Measurements from ENCODE around the gene CIB4.

Gene CIB4

GRCh38 chr2:26581991-26582842, 58.9 kb downstream of the CIB4 start:
- DNase-seq (ENCODE audit: low spot score): no peak

DNA sequence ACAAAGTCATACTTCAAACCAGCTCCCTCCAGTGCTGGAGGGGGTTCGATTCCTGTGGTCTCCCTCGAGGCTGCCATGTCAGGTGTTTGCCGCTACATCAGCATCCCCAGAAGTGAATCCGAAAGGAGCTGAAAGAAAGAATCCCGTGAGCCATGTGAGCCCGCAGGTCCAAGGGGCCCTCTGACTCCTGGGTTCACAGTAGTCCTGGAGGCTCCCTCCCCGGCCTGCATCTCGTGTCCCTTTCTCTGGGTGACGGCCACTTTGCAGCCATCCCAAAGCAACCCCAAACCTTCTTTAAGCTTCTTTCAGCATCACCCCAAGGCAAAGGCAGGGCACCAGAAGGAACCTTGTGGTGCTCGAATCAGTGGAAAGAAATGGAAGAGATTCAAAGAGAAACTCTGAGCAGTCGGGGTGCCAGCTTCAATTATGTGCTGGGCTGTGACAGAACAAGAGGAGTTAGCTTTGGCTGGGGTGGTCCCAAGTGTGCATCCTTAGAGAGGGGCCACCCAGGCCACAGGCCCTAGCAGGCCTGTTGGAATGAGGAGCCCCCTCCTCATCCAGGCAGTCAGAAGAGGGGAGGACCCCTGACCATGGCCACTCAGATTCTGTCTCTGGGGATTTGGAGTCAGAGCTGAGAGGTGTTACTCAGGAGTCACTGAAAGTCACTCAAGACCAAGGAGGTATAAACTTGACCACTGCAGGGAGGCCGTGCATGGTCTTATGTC, 59.7 kb downstream of the CIB4 start:
- DNase-seq (ENCODE audit: low spot score): no peak

- DNase-seq (ENCODE audit: low spot score): no peak
These were observed 60.4 kb downstream of the CIB4 start for GRCh38 chr2:26580751-26581150.

DNA sequence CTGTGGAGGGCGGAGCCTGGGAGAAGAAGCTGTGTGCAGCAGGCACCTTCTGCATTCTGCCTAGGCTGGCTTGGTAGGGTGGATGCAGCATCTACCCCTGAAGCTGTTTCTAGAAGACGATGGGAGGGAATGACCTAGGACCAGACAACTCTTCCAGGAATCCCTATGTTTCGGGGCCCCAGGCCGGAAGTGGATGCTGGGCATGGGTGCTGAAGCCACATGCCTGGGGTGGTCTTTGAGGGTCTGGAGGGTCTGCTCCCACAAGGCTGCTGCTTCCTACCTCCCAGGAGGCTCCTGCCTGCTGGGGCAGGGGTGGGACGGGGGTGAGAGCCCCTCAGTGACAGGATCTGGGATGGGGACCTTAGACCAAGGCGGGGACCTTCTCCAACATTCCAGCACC, 61.0 kb downstream of the CIB4 start:
- DNase-seq (ENCODE audit: low spot score): no peak

- no peak for DNase-seq (ENCODE audit: low spot score)
These were observed 61.5 kb downstream of the CIB4 start for GRCh38 chr2:26579723-26580040.

GRCh38 chr2:26579025-26579722, 62.0 kb downstream of the CIB4 start:
- no peak for DNase-seq (ENCODE audit: low spot score)

DNA sequence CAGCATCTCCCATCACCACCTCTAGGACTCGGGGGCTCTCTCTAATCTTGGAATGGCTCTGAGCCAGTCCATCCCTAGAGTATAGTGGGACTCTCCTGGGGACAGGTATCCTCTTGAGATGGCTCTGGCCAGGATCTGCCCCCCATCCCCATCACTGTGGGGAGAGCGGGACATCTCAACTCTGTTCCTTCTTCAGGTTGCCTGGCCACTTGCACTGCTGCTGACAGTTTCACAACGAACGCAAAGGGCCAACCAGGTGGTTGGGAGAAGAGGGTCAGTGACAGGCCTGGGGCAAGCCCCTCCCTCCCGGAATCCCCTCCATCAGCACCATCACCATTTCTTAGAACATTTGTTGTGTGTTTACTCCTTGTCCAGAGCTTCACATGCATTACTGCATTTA, 62.6 kb downstream of the CIB4 start:
- DNase-seq (ENCODE audit: low spot score): no peak

DNA sequence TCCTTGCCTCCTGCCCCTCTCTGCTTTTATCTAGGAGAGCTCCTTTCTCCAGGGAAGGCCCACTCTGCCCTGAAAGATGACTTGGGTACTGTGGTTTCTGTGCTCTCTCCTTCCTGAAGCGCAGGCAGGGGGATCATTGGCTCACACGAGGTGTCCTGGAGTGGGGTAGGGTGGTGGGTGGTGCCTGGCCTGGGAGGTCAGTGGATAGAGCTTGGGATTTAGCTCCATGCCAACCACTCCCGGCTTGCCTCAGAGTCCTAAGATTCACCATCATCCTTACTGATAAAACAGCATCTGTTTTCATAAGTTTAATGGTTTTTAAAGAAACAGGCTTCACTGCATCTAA, 63.1 kb downstream of the CIB4 start:
- no peak for DNase-seq (ENCODE audit: low spot score)

GRCh38 chr2:26577442-26578112, 63.6 kb downstream of the CIB4 start:
- peak; percentile 76 for DNase-seq (ENCODE audit: low spot score)

DNA sequence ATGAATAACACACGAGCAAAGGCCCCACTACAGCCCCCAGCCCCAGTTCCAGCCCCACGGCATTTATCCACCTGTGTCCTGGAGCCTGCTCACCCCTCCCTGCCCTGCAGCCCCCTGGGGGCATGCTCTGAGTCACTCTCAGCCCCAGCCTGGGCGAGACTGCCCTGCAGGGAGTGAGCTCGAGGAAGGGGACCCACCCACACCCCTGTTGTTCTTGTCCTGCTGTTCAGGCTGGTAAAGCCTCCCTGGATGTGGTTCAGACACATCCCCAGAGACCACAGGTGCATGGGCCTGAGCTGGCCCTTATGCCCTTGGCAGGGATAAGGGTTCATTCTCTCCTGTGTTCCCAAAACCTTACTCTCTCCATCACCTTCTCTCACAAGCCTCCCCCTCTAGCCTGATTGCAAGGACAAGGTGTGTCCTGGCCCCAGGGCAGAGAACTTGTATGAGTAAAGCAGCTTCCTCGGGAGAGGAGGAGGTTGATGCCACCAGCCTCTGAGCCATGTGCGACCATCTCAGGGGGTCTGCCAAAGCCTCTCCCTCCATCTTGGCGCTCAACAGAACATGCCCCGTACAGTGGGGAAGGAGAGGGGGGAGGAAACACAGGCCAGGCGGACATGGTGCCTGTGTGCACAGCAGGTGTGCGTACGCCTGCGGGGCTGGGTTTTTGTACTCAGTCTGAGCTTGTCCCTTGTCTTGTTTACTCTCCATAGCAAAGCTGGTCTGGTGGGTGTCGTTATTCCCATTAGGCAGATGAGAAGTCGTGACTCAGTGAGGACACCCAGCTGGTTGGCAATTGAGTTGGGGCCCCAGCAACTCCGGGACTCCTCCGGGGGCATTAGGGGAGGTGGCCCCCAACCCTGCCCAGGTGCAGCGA, 64.4 kb downstream of the CIB4 start:
- DNase-seq (ENCODE audit: low spot score): no peak

DNA sequence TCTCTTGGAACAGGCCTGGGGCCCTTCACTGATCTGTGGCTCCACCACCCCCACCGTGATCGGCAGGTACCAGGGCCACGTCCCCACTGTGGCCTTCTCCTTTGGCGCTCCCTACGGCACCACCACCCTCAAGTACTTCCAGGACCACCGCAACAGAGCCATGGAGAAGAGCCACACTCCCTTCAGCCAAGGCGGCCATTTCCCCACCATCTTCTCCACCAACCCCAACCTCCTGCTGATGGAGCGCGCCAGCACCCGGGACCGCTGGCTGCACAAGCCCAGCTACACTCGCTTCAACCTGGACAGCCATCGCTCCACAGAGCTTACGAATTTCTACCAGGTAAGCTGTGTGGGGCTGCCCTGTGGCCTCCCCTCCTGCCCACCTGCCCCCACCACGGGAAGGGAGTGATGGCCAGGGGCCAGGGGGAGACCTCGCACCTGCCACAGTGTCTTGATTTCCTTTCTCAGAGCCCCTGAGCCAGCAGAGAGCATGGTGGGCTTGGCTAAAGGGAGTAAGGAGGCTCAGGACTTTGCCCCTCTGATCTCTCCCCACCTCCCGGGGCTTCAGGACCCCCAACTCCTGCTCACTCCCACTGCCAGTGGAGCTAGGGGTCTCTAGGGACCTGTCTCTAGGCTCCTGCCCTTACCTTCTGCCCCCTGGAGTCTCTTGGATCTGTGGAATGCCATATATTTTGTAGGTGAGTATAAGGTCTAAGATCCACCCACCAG, 65.2 kb downstream of the CIB4 start:
- DNase-seq (ENCODE audit: low spot score): no peak

DNA sequence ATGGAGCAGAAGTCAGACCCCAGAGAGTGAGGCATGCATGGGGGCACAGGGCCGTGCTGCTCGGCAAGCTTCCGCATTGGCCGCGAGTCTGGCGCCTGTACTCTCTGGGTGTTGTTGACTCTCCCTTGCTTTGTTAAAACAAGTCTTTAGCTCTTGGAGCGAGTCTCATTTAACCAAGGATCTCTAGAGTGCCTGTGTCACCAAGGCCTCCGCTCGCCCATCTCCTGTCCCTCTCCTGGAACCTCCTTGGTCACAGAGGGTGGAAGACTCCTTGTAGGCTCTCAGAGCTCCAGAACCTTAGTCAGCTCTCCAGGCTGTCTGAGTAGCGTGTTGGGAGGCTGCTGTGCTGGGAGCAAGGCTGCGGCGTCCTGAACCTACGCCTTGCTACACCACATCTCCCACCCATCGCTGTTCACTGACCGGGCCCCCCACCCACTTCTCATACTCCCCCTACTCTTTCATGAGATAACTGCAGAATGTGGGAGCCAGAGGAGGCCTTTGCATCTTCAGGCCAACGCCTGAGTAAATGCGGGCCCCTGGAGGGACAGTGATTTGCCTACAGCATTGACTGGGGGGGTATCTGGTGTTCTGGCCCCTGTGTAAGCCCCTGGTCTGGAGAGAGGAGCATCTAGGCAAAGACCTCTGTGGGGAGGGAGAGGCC, 66.1 kb downstream of the CIB4 start:
- no peak for DNase-seq (ENCODE audit: low spot score)

GRCh38 chr2:26574066-26574899, 66.9 kb downstream of the CIB4 start:
- DNase-seq (ENCODE audit: low spot score): no peak

DNA sequence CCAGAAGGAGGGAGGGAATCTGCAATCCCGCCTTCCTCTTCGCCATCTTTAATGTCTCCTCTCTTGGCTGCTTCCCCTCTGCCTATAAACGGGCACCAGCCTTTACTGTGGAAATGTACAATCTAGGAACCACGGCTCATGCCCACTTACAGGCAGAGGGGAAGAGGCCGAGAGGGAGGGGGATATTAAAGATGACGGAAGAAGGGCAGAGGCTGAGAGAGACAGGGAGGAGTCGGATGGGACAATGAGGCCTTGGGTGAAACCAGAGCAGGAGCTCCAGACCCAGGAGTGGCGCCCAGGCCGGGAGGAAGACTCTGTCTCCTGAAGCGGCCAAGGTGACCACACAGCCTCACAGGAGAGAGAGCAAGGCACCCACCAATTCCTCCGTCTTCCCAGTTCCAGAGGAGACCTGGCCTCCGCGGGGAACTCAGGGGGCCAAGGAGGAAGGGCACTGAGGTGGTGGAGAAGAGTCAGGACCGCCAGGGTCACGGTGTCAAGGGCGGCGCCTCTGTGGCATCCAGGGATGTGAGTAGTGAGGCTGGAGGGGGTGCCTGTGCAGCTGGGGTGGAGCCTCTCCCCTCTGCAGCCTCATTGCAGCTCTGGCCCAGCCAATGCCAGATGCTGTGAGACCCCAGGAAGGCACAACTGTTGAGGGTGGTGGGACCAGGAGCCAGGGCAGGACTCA, 67.8 kb downstream of the CIB4 start:
- no peak for DNase-seq (ENCODE audit: low spot score)

- DNase-seq (ENCODE audit: low spot score): no peak
These were observed 68.6 kb downstream of the CIB4 start for GRCh38 chr2:26572591-26572990.

- DNase-seq (ENCODE audit: low spot score): no peak
These were observed 69.8 kb downstream of the CIB4 start for GRCh38 chr2:26571316-26571715.

GRCh38 chr2:26570083-26570430, 71.1 kb downstream of the CIB4 start:
- DNase-seq (ENCODE audit: low spot score): no peak

DNA sequence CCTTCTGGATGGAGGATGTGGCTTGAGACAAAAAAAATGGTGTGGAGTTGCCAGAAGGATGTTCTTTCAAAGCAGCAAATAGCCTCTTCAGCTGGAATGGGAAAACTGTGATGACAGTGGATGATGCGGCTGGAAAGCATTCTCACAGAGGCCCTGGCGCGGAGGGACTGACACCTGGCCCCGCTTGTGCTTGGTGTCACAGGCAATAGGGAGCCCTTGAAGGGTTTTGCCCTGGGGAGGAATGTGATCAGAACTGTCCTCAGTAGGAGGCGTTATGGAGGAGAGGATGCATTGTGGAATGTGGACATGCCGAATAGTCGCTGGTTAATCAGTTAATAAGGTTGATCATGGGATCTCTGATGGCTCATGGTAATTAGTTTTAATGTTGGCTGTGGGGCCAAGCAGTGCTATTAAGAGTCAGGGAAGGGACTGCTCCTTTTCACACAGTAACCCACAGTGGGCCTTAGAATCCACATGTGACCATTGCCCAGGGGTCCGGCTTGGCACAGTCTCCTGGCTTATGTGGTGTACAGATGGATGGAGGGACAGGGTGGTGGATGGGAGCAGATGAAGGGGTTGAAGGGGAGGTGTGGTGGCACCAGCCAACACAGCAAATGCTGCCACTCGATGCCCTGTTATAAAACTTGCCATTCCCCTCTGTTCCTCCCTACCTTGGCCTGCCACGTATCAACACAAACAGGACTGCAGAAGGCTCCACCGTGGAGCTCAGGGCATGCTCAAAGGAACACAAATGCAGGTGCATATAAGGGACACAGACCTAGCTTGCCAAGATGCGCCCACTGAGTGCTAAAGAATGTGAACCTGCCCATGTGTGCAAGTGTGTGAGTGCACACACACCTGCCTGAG, 71.7 kb downstream of the CIB4 start:
- DNase-seq (ENCODE audit: low spot score): no peak
